Gastrocnemius medialis (tissue), 4 donors: ENCODE data around the gene RNF38. TPM values are rescaled to one million over a fixed set of nuclear protein-coding genes. Genes with fewer than 3 reads are reported as not detected.
"Not testable (repeated sequence)": the region's sequence is repeated elsewhere in the genome, so short reads cannot be mapped to it uniquely, and the experiment has no call there.

Experiments
- ATAC-seq, 2 donors: fragments of 150-250 bp; one replicate each; pipeline ENCODE4 v1.9.1; 2016
- DNase-seq, 2 donors: peaks; one replicate each; pipeline ENCODE4 v3.0.0-alpha.2; 2019
- H3K27ac ChIP-seq, 4 donors: fragments of 200-600 bp; sonication (generic); 1 replicate in 1 of 4; 2 replicates in 3 of 4; pipeline ENCODE4 v1.5.1; 2016 to 2018; ENCODE audit warnings: mild to moderate bottlenecking in 2 of 4, moderate library complexity in 1 of 4
- H3K27me3 ChIP-seq, 3 donors: fragments of 200-600 bp; sonication (generic) in 2 of 3; 1 replicate in 1 of 3; 2 replicates in 2 of 3; pipeline versions ENCODE4 v1.5.1 to v1.6.0; 2016 to 2019; ENCODE audit warnings: mild to moderate bottlenecking in 1 of 3, moderate library complexity in 1 of 3
- H3K36me3 ChIP-seq, 2 donors: fragments of 200-600 bp; sonication (generic) in 1 of 2; one replicate each; pipeline ENCODE4 v1.5.1; 2017 to 2018
- H3K4me1 ChIP-seq, 2 donors: fragments of 200-600 bp; sonication (generic) in 1 of 2; one replicate each; pipeline ENCODE4 v1.5.1; 2016 to 2017; ENCODE audit warnings: mild to moderate bottlenecking in 2 of 2
- H3K4me3 ChIP-seq, 4 donors: fragments of 200-600 bp; sonication (generic) in 3 of 4; 1 replicate in 1 of 4; 2 replicates in 3 of 4; pipeline ENCODE4 v1.5.1; 2016 to 2019; ENCODE audit warnings: mild to moderate bottlenecking in 2 of 4
- H3K9me3 ChIP-seq, 3 donors: fragments of 200-600 bp; sonication (generic) in 2 of 3; 1 replicate in 1 of 3; 2 replicates in 2 of 3; pipeline ENCODE4 v1.5.1; 2016 to 2019
- POLR2A ChIP-seq, 2 donors: fragments of 450-650 bp; IDR thresholded peaks; one replicate each; pipeline ENCODE4 v1.6.1; 2017; ENCODE audit warnings: antibody characterized with exemption in 2 of 2, mild to moderate bottlenecking in 2 of 2, moderate library complexity in 2 of 2
- in situ Hi-C, 4 donors: fragments of 200-750 bp; cut with MboI; loops; one replicate each; pipeline versions ENCODE4 v1.15.0 to v1.8.0; 2017; ENCODE audit warnings: low sequenced_read_pairs in 4 of 4
- intact Hi-C: fragments of 100-400 bp; cut with DNase I; formaldehyde crosslinking; loops from one replicate; pipeline ENCODE4 v1.15.1; 2023; ENCODE audit warnings: low total_unique reads
- total RNA-seq, 4 donors: library from RNA; depleted of rRNA; stranded (reverse); fragments of >200 nt; gene quantifications; one replicate each; pipeline versions ENCODE4 v1.1.0 to v1.2.3, GENCODE V29; 2016
- TF ChIP-seq, protein P1 (sequence below), 5 experiments: fragments of 450-650 bp in 3 of 5; fragments of 200-600 bp in 2 of 5; sonication (generic) in 2 of 5; IDR thresholded peaks in 4 of 5; conservative IDR thresholded peaks in 1 of 5; 1 replicate in 4 of 5; 2 replicates in 1 of 5; pipeline ENCODE4 v1.5.1; 2016 to 2019; ENCODE audit warnings: antibody characterized with exemption in 5 of 5, mild to moderate bottlenecking in 3 of 5, moderate library complexity in 3 of 5

The RNF38 gene
- total RNA-seq, 4 donors from 2014 or later, result 15.7 to 24.8 (median 20.7) TPM

DNA sequence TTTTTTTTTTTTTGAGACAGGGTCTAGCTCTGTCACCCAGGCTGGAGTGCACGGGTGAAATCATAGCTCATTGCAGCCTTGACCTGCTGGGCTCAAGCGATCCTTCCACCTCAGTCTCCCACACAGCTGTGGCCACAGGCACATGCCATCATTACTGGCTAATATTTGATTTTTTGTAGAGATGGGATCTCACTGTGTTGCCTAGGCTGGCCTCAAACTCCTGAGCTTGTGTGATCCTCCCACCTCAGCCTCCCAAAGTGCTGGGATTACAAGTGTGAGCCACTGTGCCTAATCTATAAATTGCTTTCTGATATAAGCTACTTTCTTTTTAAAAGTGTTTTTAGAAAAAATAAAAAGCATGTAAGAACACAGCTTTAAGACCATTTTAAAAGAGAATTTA is 85.3 kb downstream of the RNF38 start:
- no peak for DNase-seq
- no peak overlapping the region for H3K27ac ChIP-seq
- in situ Hi-C loops, result no loop called here

DNA sequence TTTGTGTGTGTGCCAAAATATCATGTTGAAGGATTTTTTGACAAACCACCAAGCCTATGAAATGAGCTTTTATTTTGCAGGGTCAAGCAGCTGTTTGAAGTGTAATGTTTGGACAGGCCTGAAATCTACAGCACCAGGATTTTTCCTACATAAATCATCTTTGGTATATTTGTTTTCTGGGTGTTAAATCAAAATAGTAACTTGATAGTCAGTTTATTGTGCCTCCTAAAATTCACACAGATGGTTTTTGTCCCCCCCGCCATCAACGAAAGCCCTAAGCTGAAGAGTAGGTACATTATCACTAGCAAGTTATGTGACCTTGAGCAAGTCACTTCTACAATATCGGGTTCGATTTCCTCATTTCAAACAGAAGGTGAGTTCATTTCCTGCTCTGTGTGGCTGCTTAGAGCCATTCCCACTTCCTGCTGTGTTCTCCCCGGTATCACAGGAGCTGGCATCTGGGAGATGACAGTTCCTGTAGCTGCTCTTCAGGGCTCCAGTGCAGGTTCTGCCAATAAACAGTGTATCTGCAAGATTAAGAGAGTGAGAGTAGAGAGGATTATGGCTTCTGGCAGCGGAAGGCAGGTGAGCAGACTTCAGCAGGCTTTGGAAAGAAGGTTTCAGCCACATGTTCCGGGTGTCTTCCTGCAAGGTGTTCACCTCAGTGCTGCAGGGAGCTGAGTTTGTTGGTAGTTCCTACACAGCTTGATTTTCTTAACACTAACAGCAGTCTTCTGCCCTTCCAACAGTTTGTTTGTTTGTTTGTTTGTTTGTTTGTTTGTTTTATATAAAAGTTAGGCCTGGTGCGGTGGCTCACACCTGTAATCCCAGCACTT is 93.4 kb downstream of the RNF38 start:
- H3K27ac ChIP-seq, result no peak overlapping the region
- DNase-seq (no peak), ATAC-seq (no peak)

More for the DNA sequence above, 85.3 kb downstream of the RNF38 start:
- intact Hi-C loops, result no loop called here
- peaks cover 0 to 5% (median 0%) of the 10 kb centered on the region in 3 donors for H3K27me3 ChIP-seq
- no peaks in the 10 kb centered on the region for H3K4me1 ChIP-seq
- no peak for ATAC-seq
- no peak for TF ChIP-seq POLR2A (IDR thresholded peaks at IDR 0.05)
- TF ChIP-seq, protein P1, sequence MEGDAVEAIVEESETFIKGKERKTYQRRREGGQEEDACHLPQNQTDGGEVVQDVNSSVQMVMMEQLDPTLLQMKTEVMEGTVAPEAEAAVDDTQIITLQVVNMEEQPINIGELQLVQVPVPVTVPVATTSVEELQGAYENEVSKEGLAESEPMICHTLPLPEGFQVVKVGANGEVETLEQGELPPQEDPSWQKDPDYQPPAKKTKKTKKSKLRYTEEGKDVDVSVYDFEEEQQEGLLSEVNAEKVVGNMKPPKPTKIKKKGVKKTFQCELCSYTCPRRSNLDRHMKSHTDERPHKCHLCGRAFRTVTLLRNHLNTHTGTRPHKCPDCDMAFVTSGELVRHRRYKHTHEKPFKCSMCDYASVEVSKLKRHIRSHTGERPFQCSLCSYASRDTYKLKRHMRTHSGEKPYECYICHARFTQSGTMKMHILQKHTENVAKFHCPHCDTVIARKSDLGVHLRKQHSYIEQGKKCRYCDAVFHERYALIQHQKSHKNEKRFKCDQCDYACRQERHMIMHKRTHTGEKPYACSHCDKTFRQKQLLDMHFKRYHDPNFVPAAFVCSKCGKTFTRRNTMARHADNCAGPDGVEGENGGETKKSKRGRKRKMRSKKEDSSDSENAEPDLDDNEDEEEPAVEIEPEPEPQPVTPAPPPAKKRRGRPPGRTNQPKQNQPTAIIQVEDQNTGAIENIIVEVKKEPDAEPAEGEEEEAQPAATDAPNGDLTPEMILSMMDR (IDR thresholded peaks at IDR 0.05 in 4 of 5, conservative IDR thresholded peaks at IDR 0.05 in 1 of 5), result no peak
- H3K9me3 ChIP-seq, result no peaks in the 10 kb centered on the region
- no peak overlapping the region for H3K4me3 ChIP-seq
- H3K36me3 ChIP-seq, result no peaks in the 10 kb centered on the region

DNA sequence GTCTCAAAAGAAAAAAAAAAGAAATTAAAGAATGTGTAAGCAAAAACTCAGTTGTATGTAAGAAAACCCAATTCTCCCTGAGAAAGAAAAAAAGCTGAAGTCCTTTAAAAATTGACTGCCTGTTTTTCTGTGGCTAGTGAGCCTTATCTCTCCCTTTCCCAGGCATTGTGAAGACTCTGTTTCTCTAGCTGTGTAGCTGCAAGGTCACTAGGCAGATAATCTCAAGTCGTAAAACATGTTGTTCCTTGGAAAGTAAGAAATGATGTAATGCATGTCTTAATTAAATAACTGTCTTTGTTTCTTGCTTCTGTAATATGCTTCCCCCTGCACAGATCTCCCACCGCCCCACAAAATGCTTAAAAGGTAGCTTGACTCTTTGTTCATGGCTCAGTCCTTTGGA is 95.7 kb downstream of the RNF38 start:
- H3K4me3 ChIP-seq, ATAC-seq, DNase-seq, in situ Hi-C loops, H3K9me3 ChIP-seq, H3K27me3 ChIP-seq, H3K36me3 ChIP-seq, H3K27ac ChIP-seq, intact Hi-C loops, H3K4me1 ChIP-seq: not testable (repeated sequence)

More for the DNA sequence above, 93.4 kb downstream of the RNF38 start:
- Histone ChIP-seq H3K4me1 (no peaks in the 10 kb centered on the region), H3K27me3 (no peaks in the 10 kb centered on the region), H3K9me3 (no peaks in the 10 kb centered on the region), H3K36me3 (no peaks in the 10 kb centered on the region), H3K4me3 (no peak overlapping the region)
- TF ChIP-seq, protein P1 (IDR thresholded peaks at IDR 0.05 in 4 of 5, conservative IDR thresholded peaks at IDR 0.05 in 1 of 5), result no peak
- no peak for TF ChIP-seq POLR2A (IDR thresholded peaks at IDR 0.05)
- intact Hi-C loops, result no loop called here
- in situ Hi-C loops, result no loop called here

DNA sequence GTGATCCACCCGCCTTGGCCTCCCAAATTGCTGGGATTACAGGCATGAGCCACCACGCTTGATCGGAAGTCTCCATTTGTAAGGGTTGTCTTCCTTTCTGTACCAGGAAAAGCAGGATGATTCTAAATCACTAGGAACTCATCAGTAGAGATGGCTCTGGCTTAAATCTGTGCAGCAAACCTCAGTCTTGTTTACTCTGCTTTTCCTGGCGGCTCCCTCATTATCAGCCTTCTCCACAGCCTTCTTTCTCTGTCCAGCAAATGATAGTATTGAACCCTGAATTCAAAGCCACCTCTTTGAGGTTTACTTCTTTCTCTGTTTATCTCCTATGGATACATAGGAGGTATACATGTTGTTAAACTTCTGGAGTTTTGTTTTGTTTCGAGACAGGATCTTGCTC is 98.8 kb downstream of the RNF38 start:
- ATAC-seq (no peak), DNase-seq (no peak)
- intact Hi-C loops, result no loop called here
- Histone ChIP-seq H3K9me3 (no peaks in the 10 kb centered on the region), H3K27me3 (no peaks in the 10 kb centered on the region), H3K4me1 (no peaks in the 10 kb centered on the region), H3K27ac (no peak overlapping the region), H3K4me3 (no peak overlapping the region), H3K36me3 (no peaks in the 10 kb centered on the region)
- TF ChIP-seq, protein P1 (IDR thresholded peaks at IDR 0.05 in 4 of 5, conservative IDR thresholded peaks at IDR 0.05 in 1 of 5), result no peak
- TF ChIP-seq POLR2A (IDR thresholded peaks at IDR 0.05), result no peak
- in situ Hi-C loops, result no loop called here

DNA sequence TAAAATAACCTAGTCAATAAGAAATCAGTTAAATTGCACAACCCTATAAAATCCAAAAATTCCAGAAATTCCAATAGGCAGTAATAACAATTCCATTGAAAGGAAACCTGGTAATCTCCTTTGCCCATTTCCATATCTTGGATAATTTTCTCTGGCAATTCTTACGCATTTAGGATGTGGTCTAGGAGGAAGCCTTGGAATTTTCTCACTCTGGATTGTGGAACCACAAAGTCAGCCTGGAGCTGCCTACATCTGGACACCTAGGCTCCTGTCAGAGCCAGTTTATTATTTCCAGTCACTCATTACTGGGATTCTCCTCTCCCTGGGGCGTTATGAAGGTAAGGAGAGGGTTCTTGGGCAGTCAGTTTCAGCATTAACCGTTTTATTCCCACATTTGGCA is 101.5 kb downstream of the RNF38 start:
- DNase-seq, result no peak
- Histone ChIP-seq H3K27me3 (no peaks in the 10 kb centered on the region), H3K4me1 (no peaks in the 10 kb centered on the region), H3K4me3 (no peak overlapping the region), H3K27ac (no peak overlapping the region), H3K9me3 (no peaks in the 10 kb centered on the region), H3K36me3 (no peaks in the 10 kb centered on the region)
- in situ Hi-C loops (no loop called here), intact Hi-C loops (no loop called here)
- TF ChIP-seq, protein P1 (IDR thresholded peaks at IDR 0.05 in 4 of 5, conservative IDR thresholded peaks at IDR 0.05 in 1 of 5), result no peak
- TF ChIP-seq POLR2A (IDR thresholded peaks at IDR 0.05), result no peak
- ATAC-seq, result no peak
